ENCODE measurements around the gene PCDHB5.
"Not testable (repeated sequence)": the region's sequence is repeated elsewhere in the genome, so short reads cannot be mapped to it uniquely, and the experiment has no call there.

- not testable (repeated sequence) for TF ChIP-seq POLR2A (IDR thresholded peaks at IDR 0.05; ENCODE audit: low read length); GATA1 (IDR thresholded peaks at IDR 0.05; ENCODE audit: low read depth, low read length)
Observed at GRCh38 chr5:141102471-141102870, 32.5 kb upstream of the PCDHB5 start.

All from erythroblast (primary cell).